Measurements from ENCODE around the gene VPS37C.

VPS37C gene

DNA sequence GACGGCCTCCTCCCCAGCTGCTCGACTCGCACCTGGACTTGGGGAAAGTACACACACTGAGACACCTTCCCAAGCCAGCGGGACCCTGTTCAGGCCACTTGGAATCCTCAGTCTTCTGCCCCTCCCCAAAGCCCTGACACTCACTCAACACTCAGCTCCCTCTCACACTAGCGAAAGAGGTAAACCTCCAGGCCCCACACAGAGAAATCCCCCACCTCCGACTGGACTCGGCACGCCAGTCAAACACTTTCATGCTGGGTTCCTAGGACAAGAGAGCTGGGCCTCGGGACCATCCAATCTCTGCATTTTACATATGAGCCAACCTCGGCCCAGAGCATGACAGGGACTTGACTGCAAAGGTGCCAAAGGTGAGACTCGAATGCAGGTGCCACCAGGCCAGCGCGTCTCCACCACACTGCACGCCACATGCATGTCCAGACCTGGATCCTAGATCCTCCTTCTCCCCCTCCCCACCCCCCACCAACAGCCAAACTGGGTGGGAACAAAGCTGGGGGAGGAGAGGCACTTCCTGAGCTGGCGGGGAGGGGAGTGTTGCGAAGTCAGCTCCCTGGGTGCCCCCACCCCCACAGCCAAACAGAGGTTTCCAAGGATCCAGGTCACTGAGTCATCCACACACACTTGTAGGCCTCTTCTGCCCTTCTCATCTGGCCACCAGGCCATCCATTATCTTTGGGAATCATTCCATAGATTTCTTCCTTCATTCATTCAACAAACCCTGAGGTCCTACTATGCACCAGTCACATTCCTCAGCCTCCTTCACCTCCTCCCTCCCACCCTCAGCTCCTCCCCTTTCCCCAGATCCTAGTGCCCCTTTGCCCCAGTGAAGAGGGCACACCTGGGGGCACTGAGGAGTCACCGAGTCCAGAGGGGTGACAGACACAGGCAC, 69.6 kb downstream of the VPS37C start:
- DNase-seq: no peak

- DNase-seq: no peak
Measured at GRCh38 chr11:61090982-61091372, 70.2 kb downstream of the VPS37C start.

- DNase-seq: no peak
Measured at GRCh38 chr11:61090521-61090920, 70.7 kb downstream of the VPS37C start.

DNA sequence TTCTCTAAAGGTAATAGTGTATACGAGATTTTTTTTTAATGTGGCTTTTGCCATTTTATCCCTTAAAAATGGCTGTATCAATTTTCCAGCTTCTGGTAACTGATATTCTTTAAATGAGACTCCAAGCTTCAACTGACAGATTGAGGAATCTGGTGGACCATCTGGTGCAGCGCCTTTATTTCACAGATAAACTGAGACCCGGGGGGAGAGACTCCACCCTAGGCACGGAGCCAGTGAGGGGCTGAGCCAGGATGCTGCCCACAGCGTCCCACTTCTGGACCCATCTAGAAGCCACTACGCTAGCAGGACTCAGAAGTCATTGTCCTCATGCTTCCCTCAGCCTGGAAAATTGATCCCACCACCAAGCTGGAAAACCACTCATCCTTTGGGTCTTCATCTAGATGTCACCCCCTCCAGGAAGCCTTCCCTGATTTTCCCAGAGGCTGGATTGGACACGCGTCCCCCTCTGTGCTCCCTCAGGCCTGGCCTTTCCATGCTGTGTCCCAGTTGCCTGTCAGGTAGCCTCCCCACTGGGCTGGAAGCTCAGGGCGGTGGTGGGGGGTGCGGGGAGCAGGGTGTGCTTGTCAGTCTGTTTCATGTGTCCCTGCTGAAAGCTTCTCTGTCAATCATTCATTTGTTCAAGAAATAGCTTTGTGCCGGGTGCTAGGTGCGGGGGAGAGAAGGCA, 71.3 kb downstream of the VPS37C start:
- DNase-seq: no peak

GRCh38 chr11:61087426-61088119, 73.7 kb downstream of the VPS37C start:
- DNase-seq: no peak

DNA sequence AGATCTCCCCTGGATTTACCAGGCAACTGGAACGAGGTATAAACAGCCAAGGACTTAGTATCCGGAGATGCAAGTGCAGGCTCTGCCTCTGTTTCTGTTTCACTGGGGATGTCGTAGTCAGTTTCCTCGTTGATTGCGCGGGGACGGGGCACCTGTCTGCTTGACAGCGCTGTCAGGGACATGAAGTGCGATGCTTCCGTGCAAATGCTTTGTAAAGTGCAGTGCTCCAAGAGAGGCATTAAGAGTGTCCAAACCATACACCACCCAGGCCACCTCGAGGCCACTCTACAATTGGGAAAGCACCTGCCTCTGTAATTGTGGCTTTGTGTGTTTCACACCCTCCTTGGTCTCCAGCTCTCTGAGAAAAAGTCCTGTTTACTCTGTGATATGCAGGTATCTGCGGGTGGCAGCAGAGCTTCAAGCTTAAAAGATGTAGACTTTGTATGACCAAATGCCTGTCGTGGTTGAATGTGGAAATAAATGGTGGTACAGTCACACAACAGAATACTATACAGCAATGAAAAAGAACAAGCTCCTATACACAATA, 77.6 kb downstream of the VPS37C start:
- no peak for DNase-seq

GRCh38 chr11:61082931-61083531, 78.2 kb downstream of the VPS37C start:
- DNase-seq: no peak

DNA sequence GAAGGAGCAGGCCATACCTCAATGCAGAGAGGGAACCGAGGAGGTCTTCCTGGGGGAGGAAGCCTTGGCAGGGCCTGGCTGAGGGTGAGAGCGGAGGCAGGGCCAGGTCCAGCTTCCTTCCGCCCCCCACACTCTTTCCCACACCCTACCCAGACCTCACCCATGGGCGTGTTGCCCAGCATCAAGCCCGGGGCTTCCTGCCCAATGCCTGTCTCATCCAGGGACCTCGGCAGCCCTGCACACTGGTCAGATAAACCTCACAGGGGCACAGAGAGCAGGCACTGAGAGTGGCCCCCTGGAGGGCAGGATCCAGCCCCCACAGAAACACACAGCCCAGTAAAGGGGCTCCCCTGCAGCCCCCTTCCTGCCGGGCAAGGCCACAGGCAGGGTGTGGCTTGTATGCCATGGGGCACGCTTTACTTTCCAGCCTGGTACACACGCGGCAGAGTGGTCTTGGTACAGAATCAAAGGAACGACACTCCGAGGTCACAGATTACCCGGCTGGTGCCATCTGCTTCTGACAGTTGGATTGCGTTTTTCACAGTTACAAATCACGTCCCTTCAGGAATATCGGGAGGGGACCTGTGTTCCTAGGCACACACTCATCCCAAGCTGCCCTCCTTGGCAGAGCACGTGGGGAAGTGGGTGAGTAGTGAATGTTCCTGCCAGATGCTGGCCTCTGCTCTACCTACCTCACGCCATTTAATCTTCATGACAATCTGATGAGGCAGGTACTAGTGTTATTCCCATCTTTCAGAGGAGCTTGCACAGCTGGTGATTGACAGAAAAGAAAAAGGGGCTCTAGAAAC, 79.0 kb downstream of the VPS37C start:
- DNase-seq: no peak

- no peak for DNase-seq
Measured at GRCh38 chr11:61080986-61081590, 80.1 kb downstream of the VPS37C start.

- no peak for DNase-seq
Measured at GRCh38 chr11:61080526-61080925, 80.7 kb downstream of the VPS37C start.
